Ovary (tissue), 3 donors: ENCODE data around the gene HMGCS2.

Source experiments
- CTCF ChIP-seq, 3 donors: fragments of 450-650 bp in 2 of 3; fragments of 200-600 bp in 1 of 3; IDR thresholded peaks; one replicate each; pipeline versions ENCODE4 v1.5.1 to v1.8.0; 2016 to 2022; ENCODE audit warnings: antibody characterized with exemption in 3 of 3, mild to moderate bottlenecking in 1 of 3
- POLR2A ChIP-seq: fragments of 450-650 bp; IDR thresholded peaks from one replicate; pipeline ENCODE4 v1.6.1; 2017; ENCODE audit warnings: antibody characterized with exemption, mild to moderate bottlenecking, moderate library complexity
- donor health status: DM: no; HTN: no; CAD: no.

DNA sequence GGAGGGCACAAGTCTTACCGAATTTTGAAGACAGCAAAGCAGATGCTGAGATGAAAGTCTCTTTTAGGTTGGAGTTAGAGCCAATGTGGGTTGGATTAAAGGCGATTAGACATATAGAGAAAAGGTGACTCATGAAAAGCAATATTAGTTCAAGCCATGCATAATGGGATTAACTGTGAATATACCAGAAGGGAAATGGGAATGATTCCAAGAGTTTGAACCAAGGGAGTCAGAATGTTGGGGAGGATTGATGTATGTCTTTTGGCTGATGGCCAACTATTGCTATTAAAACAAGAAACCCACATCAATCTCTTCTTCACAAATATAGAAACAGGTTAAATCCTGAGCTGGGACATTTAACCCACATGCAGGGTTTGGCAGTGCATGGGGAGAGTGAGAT is 1.2 kb downstream of the HMGCS2 start:
- no peak for TF ChIP-seq CTCF (IDR thresholded peaks at IDR 0.05)
- no peak for TF ChIP-seq POLR2A
